Coronary artery (tissue), 2 donors: ENCODE measurements around the gene ANKRD6.

Source experiments
- DNase-seq: peaks from one replicate; pipeline ENCODE4 v3.0.0-alpha.2; 2017; ENCODE audit warnings: low spot score
- H3K27ac ChIP-seq, 2 donors: fragments of 200-600 bp; sonication (generic); one replicate each; pipeline ENCODE4 v1.5.1; 2016 to 2019
- H3K4me3 ChIP-seq: fragments of 200-600 bp; sonication (generic); 2 replicates; pipeline ENCODE4 v1.5.1; 2016; ENCODE audit warnings: mild to moderate bottlenecking, moderate library complexity
- CTCF ChIP-seq: fragments of 200-600 bp; sonication (generic); IDR thresholded peaks from one replicate; pipeline ENCODE4 v1.5.1; 2019; ENCODE audit warnings: antibody characterized with exemption

Gene ANKRD6

GRCh38 chr6:89536231-89536630 is 103.3 kb downstream of the ANKRD6 start:
- no peak for DNase-seq
- no peak overlapping the region for H3K27ac ChIP-seq
- no peak for TF ChIP-seq CTCF
- H3K4me3 ChIP-seq, result no peak overlapping the region

- TF ChIP-seq CTCF, result no peak
- H3K4me3 ChIP-seq, result no peak overlapping the region
- no peak overlapping the region for H3K27ac ChIP-seq
- DNase-seq, result no peak
Measured at GRCh38 chr6:89539779-89540178, 106.8 kb downstream of the ANKRD6 start.

GRCh38 chr6:89542081-89542857 is 109.3 kb downstream of the ANKRD6 start:
- TF ChIP-seq CTCF, result no peak
- no peak overlapping the region for H3K4me3 ChIP-seq

GRCh38 chr6:89542866-89543265 is 109.9 kb downstream of the ANKRD6 start:
- H3K27ac ChIP-seq, result no peak overlapping the region
- no peak overlapping the region for H3K4me3 ChIP-seq
- TF ChIP-seq CTCF, result no peak
- DNase-seq, result no peak

More at GRCh38 chr6:89542081-89542857, 109.3 kb downstream of the ANKRD6 start:
- no peak overlapping the region for H3K27ac ChIP-seq
- no peak for DNase-seq

- H3K4me3 ChIP-seq, result no peak overlapping the region
- H3K27ac ChIP-seq, result no peak overlapping the region
- DNase-seq, result no peak
- TF ChIP-seq CTCF, result no peak
Measured at GRCh38 chr6:89547281-89547680, 114.3 kb downstream of the ANKRD6 start.

- DNase-seq, result no peak
- no peak overlapping the region for H3K4me3 ChIP-seq
- TF ChIP-seq CTCF, result no peak
Measured at GRCh38 chr6:89553431-89553830, 120.5 kb downstream of the ANKRD6 start.

GRCh38 chr6:89554106-89554505 is 121.2 kb downstream of the ANKRD6 start:
- no peak for DNase-seq
- no peak for TF ChIP-seq CTCF
- H3K27ac ChIP-seq, result no peak overlapping the region
- no peak overlapping the region for H3K4me3 ChIP-seq

More at GRCh38 chr6:89553431-89553830, 120.5 kb downstream of the ANKRD6 start:
- H3K27ac ChIP-seq, result no peak overlapping the region
